WTC11 (cell line): ENCODE results near the gene LPP.

Experiments
- CTCF ChIP-seq: fragments of 200-600 bp; IDR thresholded peaks from 2 replicates; pipeline ENCODE4 v1.8.0; 2022; ENCODE audit warnings: antibody characterized with exemption
- FOXP4 ChIP-seq: sonication (generic); formaldehyde crosslinking; IDR thresholded peaks from 2 replicates; pipeline ENCODE4 v1.8.0; 2022; ENCODE audit warnings: mild to moderate bottlenecking, missing genetic modification reagents
- IRF2 ChIP-seq: sonication (generic); formaldehyde crosslinking; IDR thresholded peaks from 2 replicates; pipeline ENCODE4 v1.8.0; 2022; ENCODE audit warnings: low read depth, missing genetic modification reagents, borderline replicate concordance
- SMAD3 ChIP-seq: sonication (generic); formaldehyde crosslinking; IDR thresholded peaks from 2 replicates; pipeline ENCODE4 v1.8.0; 2022; ENCODE audit warnings: missing genetic modification reagents, mild to moderate bottlenecking, borderline replicate concordance

GRCh38 chr3:188830893-188831292 is 676.9 kb downstream of the LPP start:
- TF ChIP-seq CTCF (no peak), IRF2 (CRISPR knock-in tag) (no peak), FOXP4 (CRISPR knock-in tag) (no peak), SMAD3 (CRISPR knock-in tag) (no peak)
